ENCODE results near the gene TTLL8.

Gene TTLL8

GRCh38 chr22:50004918-50005317 is 53.2 kb downstream of the TTLL8 start:
- H3K4me1 ChIP-seq (ENCODE audit: control insufficient read depth in 1 of 2, insufficient read depth in 1 of 2, low read depth in 1 of 2, low read length in 1 of 2) = peaks cover 0 to 3% of the 10 kb centered on the region in 2 experiments
- H3K36me3 ChIP-seq = no peaks in the 10 kb centered on the region
- H3K9me3 ChIP-seq = no peaks in the 10 kb centered on the region
- peaks cover 51% of the 10 kb centered on the region for H3K27me3 ChIP-seq
- no peak overlapping the region for H3K27ac ChIP-seq
- H3K4me3 ChIP-seq (ENCODE audit: low read depth in 1 of 2, low read length in 1 of 2) = no peak overlapping the region
- no peak for TF ChIP-seq CTCF (IDR thresholded peaks at IDR 0.05)

- Histone ChIP-seq H3K27me3 (peaks cover 51% of the 10 kb centered on the region), H3K4me3 (ENCODE audit: low read depth in 1 of 2, low read length in 1 of 2) (no peak overlapping the region), H3K36me3 (no peaks in the 10 kb centered on the region), H3K4me1 (ENCODE audit: control insufficient read depth in 1 of 2, insufficient read depth in 1 of 2, low read depth in 1 of 2, low read length in 1 of 2) (peaks cover 3 to 10% of the 10 kb centered on the region in 2 experiments), H3K9me3 (no peaks in the 10 kb centered on the region), H3K27ac (no peak overlapping the region)
- TF ChIP-seq CTCF (IDR thresholded peaks at IDR 0.05) = no peak
Observed at GRCh38 chr22:50002791-50003190, 55.3 kb downstream of the TTLL8 start.

GRCh38 chr22:50001388-50002231 is 56.5 kb downstream of the TTLL8 start:
- H3K4me1 ChIP-seq (ENCODE audit: control insufficient read depth in 1 of 2, insufficient read depth in 1 of 2, low read depth in 1 of 2, low read length in 1 of 2) = peaks cover 3 to 10% of the 10 kb centered on the region in 2 experiments
- TF ChIP-seq CTCF (IDR thresholded peaks at IDR 0.05) = no peak
- no peak overlapping the region for H3K4me3 ChIP-seq (ENCODE audit: low read depth in 1 of 2, low read length in 1 of 2)
- peaks cover 51% of the 10 kb centered on the region for H3K27me3 ChIP-seq
- no peaks in the 10 kb centered on the region for H3K9me3 ChIP-seq
- no peaks in the 10 kb centered on the region for H3K36me3 ChIP-seq
- H3K27ac ChIP-seq = no peak overlapping the region

DNA sequence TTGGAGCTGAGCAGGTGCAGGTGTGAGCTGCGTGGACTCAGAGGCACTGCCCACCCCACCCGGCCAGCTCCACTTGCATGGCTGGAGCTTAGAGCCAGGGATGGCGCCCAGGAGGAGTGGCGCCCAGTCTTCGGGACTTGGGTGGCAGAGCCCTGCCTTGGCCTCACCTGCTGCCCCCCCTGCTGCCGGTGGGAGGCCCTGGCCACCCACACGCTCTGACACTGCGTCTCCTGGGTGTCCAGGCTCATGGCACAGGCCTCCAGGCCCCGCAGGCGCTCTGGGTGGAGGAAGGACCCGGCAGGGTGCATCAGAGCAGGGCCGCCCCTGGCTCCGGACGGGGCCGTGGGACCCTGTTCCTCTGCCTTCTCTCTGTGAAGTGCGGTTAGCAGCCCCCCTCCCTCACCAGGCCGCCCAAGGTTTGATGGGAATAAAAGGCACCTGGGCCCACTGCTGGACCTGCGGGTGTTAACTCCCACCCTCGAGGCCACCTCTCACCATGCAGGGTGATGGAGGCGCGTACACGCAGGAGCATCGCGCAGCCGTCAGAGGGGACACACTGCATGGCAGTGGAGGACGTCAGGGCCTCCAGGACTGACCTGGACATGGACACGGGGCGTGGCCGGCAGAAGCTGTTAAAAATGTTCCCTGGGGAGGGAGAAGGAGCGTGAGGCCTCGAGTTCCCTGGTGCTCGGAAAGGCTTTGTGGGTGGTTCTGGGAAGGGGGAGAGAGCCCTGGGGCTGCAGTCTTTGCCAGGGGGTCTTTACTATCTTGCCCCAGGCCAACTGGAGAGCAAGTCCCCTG is 57.3 kb downstream of the TTLL8 start:
- Histone ChIP-seq H3K27me3 (peaks cover 51% of the 10 kb centered on the region), H3K27ac (no peak overlapping the region), H3K36me3 (no peaks in the 10 kb centered on the region), H3K4me1 (ENCODE audit: control insufficient read depth in 1 of 2, insufficient read depth in 1 of 2, low read depth in 1 of 2, low read length in 1 of 2) (peaks cover 3 to 10% of the 10 kb centered on the region in 2 experiments), H3K9me3 (no peaks in the 10 kb centered on the region), H3K4me3 (ENCODE audit: low read depth in 1 of 2, low read length in 1 of 2) (no peak overlapping the region)
- TF ChIP-seq CTCF (IDR thresholded peaks at IDR 0.05) = no peak

- Histone ChIP-seq H3K4me3 (ENCODE audit: low read depth in 1 of 2, low read length in 1 of 2) (peak overlapping the region in 1 of 2 experiments; percentile 49), H3K4me1 (ENCODE audit: control insufficient read depth in 1 of 2, insufficient read depth in 1 of 2, low read depth in 1 of 2, low read length in 1 of 2) (peaks cover 3 to 10% of the 10 kb centered on the region in 2 experiments), H3K36me3 (no peaks in the 10 kb centered on the region), H3K9me3 (no peaks in the 10 kb centered on the region), H3K27ac (no peak overlapping the region), H3K27me3 (peaks cover 51% of the 10 kb centered on the region)
- TF ChIP-seq CTCF (IDR thresholded peaks at IDR 0.05) = no peak
Observed at GRCh38 chr22:49999946-50000586, 58.0 kb downstream of the TTLL8 start.
